Spleen (tissue), 7 donors: Measurements from ENCODE around the gene QKI.

Experiments used
- CTCF ChIP-seq, 11 experiments: fragments of 200-600 bp in 7 of 11; fragments of 450-650 bp in 4 of 11; sonication (generic) in 4 of 11; IDR thresholded peaks in 8 of 11; conservative IDR thresholded peaks in 3 of 11; 1 replicate in 7 of 11; 2 replicates in 4 of 11; pipeline versions ENCODE4 v1.4.0 to v1.8.0; 2016 to 2021; ENCODE audit warnings: antibody characterized with exemption in 11 of 11, inconsistent platforms in 4 of 11, mild to moderate bottlenecking in 1 of 11
- POLR2A ChIP-seq, 3 donors: fragments of 450-650 bp; IDR thresholded peaks; one replicate each; pipeline ENCODE4 v1.5.1; 2017; ENCODE audit warnings: antibody characterized with exemption in 3 of 3, mild to moderate bottlenecking in 1 of 3
- POLR2AphosphoS5 ChIP-seq, 3 donors: sonication (generic); formaldehyde crosslinking; IDR thresholded peaks; one replicate each; pipeline ENCODE4 v1.5.1; 2017; ENCODE audit warnings: antibody characterized with exemption in 3 of 3
- donor health status: DM: no; HTN: no; CAD: no; lungs with moderate emphysema.
- donor health status: DM: no; HTN: no; CAD: no.
- donor health status: DM: no; HTN: no; CAD: no.

DNA sequence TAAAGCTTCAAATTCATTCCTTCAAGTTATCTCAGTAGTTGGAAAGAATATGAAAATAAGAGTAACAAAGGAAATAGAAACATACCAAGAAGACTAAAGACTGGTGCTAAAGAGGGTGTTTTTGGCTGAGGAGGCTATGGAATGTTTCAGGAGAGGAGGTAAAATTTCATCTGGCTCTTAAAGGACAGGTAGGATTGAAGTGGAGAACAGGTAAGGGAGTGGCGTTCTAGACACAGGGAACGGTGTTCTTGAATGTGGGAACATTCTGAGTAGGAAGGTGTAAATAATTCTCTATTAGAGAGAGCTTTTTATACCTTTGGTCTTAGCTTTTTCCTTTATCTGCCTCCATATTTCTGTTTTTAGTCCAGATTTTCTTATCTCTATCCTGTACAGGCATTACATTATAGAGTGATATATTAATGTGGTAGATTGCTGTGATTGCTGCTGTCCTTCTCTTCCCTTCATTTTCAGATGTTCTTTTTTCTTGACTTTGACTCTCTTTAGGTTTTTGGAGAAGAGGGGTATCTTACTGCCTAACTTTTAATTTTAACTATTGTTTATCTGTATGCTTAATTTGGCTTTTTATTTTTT is 15.4 kb downstream of the QKI start:
- no peak for TF ChIP-seq CTCF (IDR thresholded peaks at IDR 0.05 in 8 of 11, conservative IDR thresholded peaks at IDR 0.05 in 3 of 11)
- no peak for TF ChIP-seq POLR2A (IDR thresholded peaks at IDR 0.05)
- no peak for TF ChIP-seq POLR2AphosphoS5 (IDR thresholded peaks at IDR 0.05)
